Measurements from ENCODE around the gene FAM107B.

DNA sequence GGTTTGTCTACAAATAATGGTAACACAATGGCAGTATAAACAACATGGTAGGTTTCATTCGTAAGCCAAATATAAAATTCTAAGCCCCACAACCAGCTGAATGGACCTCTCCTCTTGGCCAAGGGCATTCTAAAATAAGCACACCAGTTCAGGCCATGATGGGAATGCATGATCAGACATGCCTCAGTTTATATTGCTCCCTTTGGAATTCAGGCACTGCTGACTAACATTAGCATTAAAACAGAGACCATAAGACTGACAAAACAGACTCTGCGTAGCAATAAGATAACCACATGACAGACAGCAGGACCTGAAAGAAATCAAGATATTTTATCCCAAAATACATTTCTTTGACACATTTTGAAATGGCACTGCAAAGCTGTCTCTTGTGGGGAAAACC is 125.8 kb downstream of the FAM107B start:
- TF ChIP-seq POLR2A (IDR thresholded peaks at IDR 0.05) = no peak
- TF ChIP-seq, protein P1, sequence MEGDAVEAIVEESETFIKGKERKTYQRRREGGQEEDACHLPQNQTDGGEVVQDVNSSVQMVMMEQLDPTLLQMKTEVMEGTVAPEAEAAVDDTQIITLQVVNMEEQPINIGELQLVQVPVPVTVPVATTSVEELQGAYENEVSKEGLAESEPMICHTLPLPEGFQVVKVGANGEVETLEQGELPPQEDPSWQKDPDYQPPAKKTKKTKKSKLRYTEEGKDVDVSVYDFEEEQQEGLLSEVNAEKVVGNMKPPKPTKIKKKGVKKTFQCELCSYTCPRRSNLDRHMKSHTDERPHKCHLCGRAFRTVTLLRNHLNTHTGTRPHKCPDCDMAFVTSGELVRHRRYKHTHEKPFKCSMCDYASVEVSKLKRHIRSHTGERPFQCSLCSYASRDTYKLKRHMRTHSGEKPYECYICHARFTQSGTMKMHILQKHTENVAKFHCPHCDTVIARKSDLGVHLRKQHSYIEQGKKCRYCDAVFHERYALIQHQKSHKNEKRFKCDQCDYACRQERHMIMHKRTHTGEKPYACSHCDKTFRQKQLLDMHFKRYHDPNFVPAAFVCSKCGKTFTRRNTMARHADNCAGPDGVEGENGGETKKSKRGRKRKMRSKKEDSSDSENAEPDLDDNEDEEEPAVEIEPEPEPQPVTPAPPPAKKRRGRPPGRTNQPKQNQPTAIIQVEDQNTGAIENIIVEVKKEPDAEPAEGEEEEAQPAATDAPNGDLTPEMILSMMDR (IDR thresholded peaks at IDR 0.05) = no peak

All from adrenal gland (tissue), 5 donors.